Endothelial cell of hepatic sinusoid (primary cell): Measurements from ENCODE around the gene SPEF1.

Source experiments
- in situ Hi-C: cut with HindIII; loops from 2 replicates; pipeline ENCODE4 v1.10.0; 2017; ENCODE audit warnings: low sequenced_read_pairs

The SPEF1 gene, protein sequence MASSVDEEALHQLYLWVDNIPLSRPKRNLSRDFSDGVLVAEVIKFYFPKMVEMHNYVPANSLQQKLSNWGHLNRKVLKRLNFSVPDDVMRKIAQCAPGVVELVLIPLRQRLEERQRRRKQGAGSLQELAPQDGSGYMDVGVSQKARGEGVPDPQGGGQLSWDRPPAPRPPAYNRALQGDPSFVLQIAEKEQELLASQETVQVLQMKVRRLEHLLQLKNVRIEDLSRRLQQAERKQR

GRCh38 chr20:3781153-3781910, at the start of gene SPEF1:
SPEF1 (minus strand) TSS chr20:3781448; CDS start chr20:3781287, 161 bp downstream.
- in situ Hi-C loops: loop anchor here (5.0 kb wide), 1 partner anchor 51 kb away; no protein-coding TSS in a partner anchor

DNA sequence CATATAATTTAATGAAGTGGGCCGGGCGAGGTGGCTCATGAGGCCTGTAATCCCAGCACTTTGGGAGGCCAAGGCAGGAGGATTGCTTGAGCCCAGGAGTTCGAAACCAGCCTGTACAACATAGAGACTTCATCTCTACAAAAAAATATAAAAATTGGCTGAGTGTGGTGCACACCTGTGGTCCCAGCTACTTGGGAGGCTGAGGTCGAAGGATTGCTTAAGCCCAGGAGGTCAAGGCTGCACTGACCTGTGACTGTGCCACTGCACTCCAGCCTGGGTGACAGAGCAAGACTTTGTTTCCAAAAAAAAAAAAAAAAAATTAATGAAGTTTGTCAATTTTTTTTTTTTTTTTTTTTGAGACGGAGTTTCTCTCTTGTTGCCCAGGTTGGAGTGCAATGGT, 48.6 kb upstream of the SPEF1 start:
- in situ Hi-C loops: loop anchor here (5.0 kb wide), 1 partner anchor 48 kb away; the partner anchor contains the start of gene SPEF1

DNA sequence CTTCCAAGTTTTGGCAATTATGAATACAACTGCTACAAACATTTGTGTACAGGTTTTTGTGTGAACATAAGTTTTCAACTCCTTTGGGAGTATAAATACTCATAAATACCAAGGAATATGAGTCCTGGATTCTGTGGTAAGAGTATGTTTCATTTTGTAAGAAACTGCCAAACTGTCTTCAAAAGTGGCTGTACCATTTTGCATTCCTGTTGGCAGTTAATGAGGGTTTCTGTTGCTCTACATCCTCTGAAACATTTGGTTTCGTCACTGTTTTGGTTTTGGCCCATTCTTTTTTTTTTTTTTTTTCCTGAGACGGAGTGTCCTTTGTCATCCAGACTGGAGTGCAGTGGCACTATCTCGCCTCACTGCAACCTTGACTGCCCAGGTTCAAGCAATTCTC, 47.5 kb upstream of the SPEF1 start:
- in situ Hi-C loops: no loop called here

GRCh38 chr20:3826420-3826819, 45.2 kb upstream of the SPEF1 start:
- in situ Hi-C loops: no loop called here

DNA sequence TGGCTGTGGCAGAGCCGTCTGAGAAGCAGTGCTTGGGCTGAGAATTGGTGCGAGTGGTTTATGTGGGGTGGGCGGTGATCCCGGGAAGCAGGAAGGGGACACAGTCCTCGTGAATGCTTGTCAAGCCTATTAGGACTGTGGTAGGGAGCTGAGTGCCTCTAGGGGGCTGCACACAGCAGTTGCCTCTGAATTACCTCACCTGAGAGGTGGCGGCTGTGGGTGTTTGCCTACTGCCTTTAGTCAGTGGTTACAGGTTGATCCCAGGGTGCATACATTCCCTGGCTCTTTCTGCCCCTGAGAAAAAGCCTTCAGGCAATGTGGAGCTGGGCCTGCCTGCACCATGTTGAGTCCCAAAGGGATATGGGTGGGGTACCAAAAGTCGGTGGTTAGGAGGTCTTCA, 44.3 kb upstream of the SPEF1 start:
- in situ Hi-C loops: no loop called here

GRCh38 chr20:3823881-3824280, 42.6 kb upstream of the SPEF1 start:
- in situ Hi-C loops: no loop called here

GRCh38 chr20:3821996-3822395, 40.7 kb upstream of the SPEF1 start:
- in situ Hi-C loops: no loop called here

- in situ Hi-C loops: no loop called here
Observed at GRCh38 chr20:3820901-3821727, 39.9 kb upstream of the SPEF1 start.

GRCh38 chr20:3820048-3820900, 39.0 kb upstream of the SPEF1 start, which contains the start of gene AP5S1:
AP5S1 (plus strand) TSS chr20:3820547; CDS start chr20:3822118, 1,571 bp downstream.
- in situ Hi-C loops: no loop called here

DNA sequence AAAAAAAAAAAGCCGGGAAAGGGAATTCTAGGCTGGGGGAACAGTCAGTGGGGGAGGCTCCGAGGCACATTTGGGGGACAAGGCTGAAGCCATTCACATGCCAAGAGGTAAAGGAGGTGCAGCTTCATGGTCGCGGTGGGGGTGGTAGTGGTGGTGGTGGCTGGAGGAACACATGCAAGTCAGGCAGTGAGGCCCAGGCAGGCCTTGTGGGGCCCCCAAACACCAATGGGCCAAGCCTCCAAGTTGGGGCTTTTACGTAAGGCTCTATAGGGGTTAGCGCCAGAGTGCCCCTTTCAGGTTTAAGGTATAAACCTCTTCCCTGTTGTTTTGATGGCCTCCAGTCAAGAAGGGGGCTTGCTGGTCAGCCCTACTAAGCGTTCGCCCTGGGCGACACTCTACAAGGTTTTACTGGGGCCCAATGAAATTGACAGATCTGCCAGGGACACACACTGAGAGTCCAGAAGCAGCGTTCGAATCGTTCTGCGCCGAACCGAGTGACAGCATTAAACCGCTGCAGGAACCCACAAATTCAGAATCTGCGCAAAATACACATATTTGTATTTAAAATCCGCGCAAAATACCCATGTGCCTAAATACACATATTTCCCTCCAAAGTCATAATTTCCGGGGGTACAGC, 38.3 kb upstream of the SPEF1 start:
- in situ Hi-C loops: no loop called here

GRCh38 chr20:3818155-3819151, 37.2 kb upstream of the SPEF1 start:
- in situ Hi-C loops: no loop called here

GRCh38 chr20:3815703-3816315, 34.6 kb upstream of the SPEF1 start:
- in situ Hi-C loops: no loop called here

DNA sequence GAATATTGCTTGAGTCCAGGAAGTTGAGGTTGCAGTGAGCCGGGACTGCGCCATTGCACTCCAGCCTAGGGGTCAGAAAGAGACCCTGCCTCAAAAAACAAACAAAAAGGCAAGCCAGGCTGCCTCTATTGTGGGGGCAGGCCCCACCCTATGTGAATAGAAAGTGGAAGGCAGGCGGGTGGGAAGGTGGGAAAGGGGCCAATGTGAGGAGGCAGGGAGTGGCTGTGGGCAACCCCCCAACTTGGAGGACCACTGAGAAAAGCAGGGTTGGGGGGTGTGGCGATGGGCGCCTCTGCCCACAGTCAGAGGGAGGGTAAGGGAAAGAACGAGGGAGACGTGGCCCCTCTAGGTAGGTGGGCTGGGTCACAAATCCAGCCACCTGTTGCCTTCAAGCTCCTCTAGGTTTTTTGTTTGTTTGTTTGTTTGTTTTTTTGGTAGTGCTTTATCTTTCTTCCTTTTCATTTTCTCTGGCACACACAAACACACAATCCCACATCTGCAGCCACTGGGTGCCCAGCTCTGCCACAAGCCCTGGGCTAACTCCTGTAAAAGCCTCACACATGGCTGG, 33.8 kb upstream of the SPEF1 start:
- in situ Hi-C loops: no loop called here

GRCh38 chr20:3813848-3814581, 32.8 kb upstream of the SPEF1 start:
- in situ Hi-C loops: no loop called here

DNA sequence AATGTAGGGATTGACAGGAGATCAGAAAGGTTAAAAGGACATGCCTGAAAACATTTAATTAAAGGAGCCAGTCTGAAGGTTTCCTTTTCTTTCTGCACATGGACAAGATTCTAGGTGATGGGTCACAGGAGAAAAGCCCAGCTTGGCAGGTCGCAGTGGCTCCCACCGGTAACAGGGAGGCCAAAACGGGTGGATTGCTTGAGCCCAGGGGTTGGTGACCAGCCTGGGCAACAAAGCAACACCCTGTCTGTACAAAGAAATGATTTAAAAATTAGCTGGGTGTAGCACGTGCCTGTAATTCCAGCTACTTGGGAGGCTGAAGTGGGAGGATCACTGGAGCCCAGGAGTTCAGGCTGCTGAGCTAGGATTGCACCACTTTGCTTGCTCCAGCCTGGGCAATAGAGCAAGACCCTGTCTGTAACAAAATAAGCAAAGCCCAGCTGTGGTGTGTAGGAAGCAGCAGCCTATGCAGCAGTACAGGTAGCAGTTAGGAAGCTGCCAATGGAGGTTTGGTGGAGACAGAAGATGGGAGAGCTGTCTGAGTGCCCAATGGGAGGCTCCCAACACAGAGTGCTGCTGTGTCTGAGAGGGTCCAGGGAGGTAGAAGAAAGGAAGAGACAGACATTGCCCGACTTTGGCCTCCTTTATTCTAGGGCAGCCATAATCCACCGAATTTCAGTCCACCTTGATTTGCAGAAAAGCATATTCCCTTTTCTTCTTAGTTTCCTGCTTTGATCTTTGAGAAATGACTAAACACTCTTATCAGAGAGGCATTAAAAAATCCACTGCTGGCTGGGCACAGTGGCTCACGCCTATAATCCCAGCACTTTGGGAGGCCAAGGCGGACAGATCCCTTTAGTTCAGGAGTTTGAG, 32.0 kb upstream of the SPEF1 start:
- in situ Hi-C loops: no loop called here

DNA sequence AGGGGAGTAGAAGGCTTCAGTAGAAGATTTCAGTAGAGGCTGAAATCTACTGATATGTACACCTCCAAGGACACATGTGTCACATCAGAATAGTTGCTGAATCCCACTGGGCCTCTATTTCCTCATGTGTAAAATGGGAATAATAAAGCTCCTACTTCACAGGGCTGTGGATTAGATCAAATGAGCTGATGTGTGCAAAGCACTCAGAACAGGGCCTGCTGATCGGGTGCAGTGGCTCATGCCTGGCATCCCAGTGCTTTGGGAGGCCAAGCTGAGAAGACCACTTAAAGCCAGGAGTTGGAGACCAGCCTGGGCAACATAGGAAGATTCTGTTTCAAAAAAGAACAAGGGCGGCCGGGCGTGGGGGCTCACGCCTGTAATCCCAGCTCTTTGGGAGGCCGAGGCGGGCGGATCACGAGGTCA, 31.0 kb upstream of the SPEF1 start:
- in situ Hi-C loops: no loop called here
